GM23338 (cell line): ENCODE measurements around the gene DDN. TPM values are rescaled to one million over a fixed set of nuclear protein-coding genes. Genes with fewer than 3 reads are reported as not detected.

Source experiments
- ATAC-seq: fragments of 200-7000 bp; cut with Tn5 transposase; 3 replicates; pipeline ENCODE4 v1.9.1; 2020
- DNase-seq: peaks from one replicate; pipeline ENCODE4 v3.0.0-alpha.2; 2015; ENCODE audit warnings: low spot score
- H2AFZ ChIP-seq: fragments of 200-600 bp; sonication (generic); 2 replicates; pipeline ENCODE4 v1.8.0; 2016; ENCODE audit warnings: antibody characterized with exemption, mild to moderate bottlenecking, moderate library complexity
- H3F3A ChIP-seq: fragments of 200-600 bp; sonication (generic); replicated peaks from 2 replicates; pipeline ENCODE4 v1.8.0; 2017; ENCODE audit warnings: antibody characterized with exemption, mixed run types, low read depth
- H3K27ac ChIP-seq: fragments of 200-600 bp; sonication (generic); 2 replicates; pipeline ENCODE4 v1.6.1; 2016; ENCODE audit warnings: low read depth
- H3K27me3 ChIP-seq: fragments of 200-600 bp; sonication (generic); 2 replicates; pipeline ENCODE4 v1.8.0; 2016; ENCODE audit warnings: mild to moderate bottlenecking, mixed run types, moderate library complexity; ENCODE audit not compliant: insufficient read depth
- H3K36me3 ChIP-seq: fragments of 200-600 bp; sonication (generic); 2 replicates; pipeline ENCODE4 v1.8.0; 2016; ENCODE audit warnings: mild to moderate bottlenecking; ENCODE audit not compliant: insufficient read depth
- H3K4me1 ChIP-seq: fragments of 200-600 bp; sonication (generic); 2 replicates; pipeline ENCODE4 v1.8.0; 2016; ENCODE audit warnings: mild to moderate bottlenecking, moderate library complexity; ENCODE audit not compliant: insufficient read depth
- H3K4me2 ChIP-seq: fragments of 200-600 bp; sonication (generic); 2 replicates; pipeline ENCODE4 v1.7.1; 2017; ENCODE audit warnings: mixed run types
- H3K4me3 ChIP-seq: fragments of 200-600 bp; sonication (generic); 2 replicates; pipeline ENCODE4 v1.6.1; 2016; ENCODE audit warnings: mixed run types
- H3K79me2 ChIP-seq: fragments of 200-600 bp; sonication (generic); replicated peaks from 2 replicates; pipeline ENCODE4 v1.8.0; 2017; ENCODE audit warnings: mild to moderate bottlenecking; ENCODE audit not compliant: insufficient read depth
- H3K9me2 ChIP-seq: fragments of 200-600 bp; sonication (generic); 2 replicates; pipeline ENCODE4 v1.8.0; 2017; ENCODE audit not compliant: insufficient read depth
- H4K20me1 ChIP-seq: fragments of 200-600 bp; sonication (generic); replicated peaks from 2 replicates; pipeline ENCODE4 v1.8.0; 2017; ENCODE audit warnings: mild to moderate bottlenecking; ENCODE audit not compliant: insufficient read depth
- H3K27ac Mint-ChIP-seq: 2 replicates; pipeline ENCODE4 v1.8.0; 2020; ENCODE audit warnings: inconsistent platforms, mild to moderate bottlenecking, moderate library complexity, mixed read lengths
- H3K27me3 Mint-ChIP-seq: 3 replicates; pipeline ENCODE4 v1.8.0; 2022; ENCODE audit warnings: low read depth, mild to moderate bottlenecking, moderate library complexity, mixed read lengths, inconsistent platforms; ENCODE audit not compliant: insufficient read depth, poor library complexity
- H3K36me3 Mint-ChIP-seq: 3 replicates; pipeline ENCODE4 v1.8.0; 2021; ENCODE audit warnings: low read depth, mild to moderate bottlenecking, inconsistent platforms, moderate library complexity, mixed read lengths
- H3K4me1 Mint-ChIP-seq: 3 replicates; pipeline ENCODE4 v1.8.0; 2020; ENCODE audit warnings: mild to moderate bottlenecking, inconsistent platforms, mixed read lengths
- H3K4me3 Mint-ChIP-seq: 3 replicates; pipeline ENCODE4 v1.8.0; 2021; ENCODE audit warnings: moderate library complexity, mild to moderate bottlenecking, inconsistent platforms, mixed read lengths
- H3K9me3 Mint-ChIP-seq: 3 replicates; pipeline ENCODE4 v1.8.0; 2020; ENCODE audit warnings: moderate library complexity, mild to moderate bottlenecking, inconsistent platforms, mixed read lengths
- CREB1 ChIP-seq: fragments of 250-450 bp; sonication (Bioruptor Pico); IDR thresholded peaks from 2 replicates; pipeline ENCODE4 v1.5.0; 2020; ENCODE audit warnings: low read depth, mild to moderate bottlenecking, moderate library complexity
- CTCF ChIP-seq, 2 experiments: fragments of 200-600 bp in 1 of 2; sonication (generic) in 1 of 2; conservative IDR thresholded peaks; 2 replicates each; pipeline versions ENCODE4 v1.5.1 to v1.6.1; 2016 to 2017; ENCODE audit warnings: antibody characterized with exemption in 2 of 2, low read depth in 2 of 2, mild to moderate bottlenecking in 2 of 2, moderate library complexity in 1 of 2
- ETS1 ChIP-seq: IDR thresholded peaks from 2 replicates; pipeline ENCODE4 v1.6.1; 2016; ENCODE audit warnings: antibody characterized with exemption
- EZH2 ChIP-seq: fragments of 200-600 bp; sonication (generic); IDR thresholded peaks from one replicate; pipeline ENCODE4 v1.8.0; 2017; ENCODE audit warnings: antibody characterized with exemption, mild to moderate bottlenecking, low read depth; ENCODE audit not compliant: unreplicated experiment
- EZH2phosphoT487 ChIP-seq: fragments of 200-600 bp; sonication (generic); IDR thresholded peaks from one replicate; pipeline ENCODE4 v1.8.1; 2018; ENCODE audit warnings: antibody characterized with exemption; ENCODE audit not compliant: unreplicated experiment
- JUNB ChIP-seq: IDR thresholded peaks from one replicate; pipeline ENCODE4 v1.6.1; 2016; ENCODE audit warnings: antibody characterized with exemption; ENCODE audit not compliant: unreplicated experiment
- NANOG ChIP-seq: IDR thresholded peaks from 2 replicates; pipeline ENCODE4 v1.6.1; 2016; ENCODE audit warnings: antibody characterized with exemption, borderline replicate concordance
- POLR2AphosphoS5 ChIP-seq: IDR thresholded peaks from 2 replicates; pipeline ENCODE4 v1.6.1; 2016; ENCODE audit warnings: antibody characterized with exemption, low read depth
- REST ChIP-seq: IDR thresholded peaks from one replicate; pipeline ENCODE4 v1.6.1; 2018; ENCODE audit warnings: antibody characterized with exemption; ENCODE audit not compliant: unreplicated experiment
- STAT1 ChIP-seq: IDR thresholded peaks from one replicate; pipeline ENCODE4 v1.6.1; 2016; ENCODE audit warnings: antibody characterized with exemption; ENCODE audit not compliant: unreplicated experiment
- ZNF114 ChIP-seq: fragments of 250-450 bp; sonication (Bioruptor Pico); IDR thresholded peaks from 2 replicates; pipeline ENCODE4 v1.5.0; 2020; ENCODE audit warnings: mild to moderate bottlenecking, moderate library complexity
- ZNF331 ChIP-seq: fragments of 250-450 bp; sonication (Bioruptor Pico); IDR thresholded peaks from 2 replicates; pipeline ENCODE4 v1.5.0; 2020; ENCODE audit warnings: low read depth, mild to moderate bottlenecking, moderate library complexity
- ZNF462 ChIP-seq: fragments of 250-450 bp; sonication (Bioruptor Pico); IDR thresholded peaks from 2 replicates; pipeline ENCODE4 v1.5.0; 2020; ENCODE audit warnings: mild to moderate bottlenecking, moderate library complexity
- polyA plus RNA-seq: library from polyadenylated mRNA; unstranded; fragments of >200 nt; fragmentation: Nextera tagmentation; extraction: Ambion mirVana; gene quantifications from 2 replicates; pipeline ENCODE4 v1.2.1, GENCODE V29; 2016
- total RNA-seq: library from RNA; depleted of rRNA; stranded (reverse); fragments of >200 nt; shearing (Covaris generic); gene quantifications from 2 replicates; pipeline ENCODE4 v1.2.3, GENCODE V29; 2014

DDN gene
- total and polyA plus RNA-seq, 2 experiments from 2014 or later: 0.10 TPM; not detected in 1

- Mint-ChIP-seq H3K4me1 (peaks cover 20% of the 10 kb centered on the region), H3K4me3 (no peak overlapping the region), H3K36me3 (no peaks in the 10 kb centered on the region), H3K27ac (no peak overlapping the region), H3K9me3 (no peaks in the 10 kb centered on the region), H3K27me3 (peaks cover 74% of the 10 kb centered on the region)
- H3K4me2 ChIP-seq: no peak overlapping the region
- H4K20me1 ChIP-seq: peaks cover 11% of the 10 kb centered on the region; the same call in 1 of the 2 replicates
- H3F3A ChIP-seq: 0 out of 2 replicates have a peak, but pooled peaks cover 1% of the 10 kb centered on the region
- TF ChIP-seq ETS1: no peak
- no peak for TF ChIP-seq POLR2AphosphoS5
- TF ChIP-seq JUNB: no peak
- no peak for TF ChIP-seq ZNF114 (CRISPR knock-in tag)
- TF ChIP-seq ZNF331: no peak
- no peak for TF ChIP-seq ZNF462 (CRISPR knock-in tag)
- TF ChIP-seq CREB1: no peak
- TF ChIP-seq EZH2: no peak
- no peak for TF ChIP-seq CTCF (conservative IDR thresholded peaks at IDR 0.05; ENCODE audit: low read depth in 2 of 2)
- TF ChIP-seq NANOG: no peak
- TF ChIP-seq STAT1: no peak
- TF ChIP-seq EZH2phosphoT487: no peak
- TF ChIP-seq REST: no peak
- H3K4me1 ChIP-seq: peaks cover 6% of the 10 kb centered on the region; the same call in 1 of the 2 replicates
- H3K27me3 ChIP-seq: peaks cover 100% of the 10 kb centered on the region
- DNase-seq: no peak
- no peaks in the 10 kb centered on the region for H3K79me2 ChIP-seq
- H3K36me3 ChIP-seq: no peaks in the 10 kb centered on the region
- H3K9me2 ChIP-seq: no peaks in the 10 kb centered on the region
- no peak overlapping the region for H3K27ac ChIP-seq
- H3K4me3 ChIP-seq: no peak overlapping the region
- no peak overlapping the region for H2AFZ ChIP-seq
- ATAC-seq: no peak
These were observed 13.7 kb downstream of the DDN start for GRCh38 chr12:48985475-48985897.
